Measurements from ENCODE around the gene CCS. TPM values are rescaled to one million over a fixed set of nuclear protein-coding genes. Genes with fewer than 3 reads are reported as not detected.

Gene CCS
- total and polyA plus RNA-seq, 9 of the 15 experiments (the other 6 are each of a cell fraction or from before 2014, with no cell fraction given) = 1.1 to 46.6 (median 26.8) TPM

- no peak for TF ChIP-seq ZBTB2 (IDR thresholded peaks at IDR 0.05)
- TF ChIP-seq ELF2 (CRISPR knock-in tag; IDR thresholded peaks at IDR 0.05) = no peak
- no peak for TF ChIP-seq DMBX1 (CRISPR knock-in tag; IDR thresholded peaks at IDR 0.05; ENCODE audit: borderline replicate concordance)
- TF ChIP-seq GABPB2 (CRISPR knock-in tag; conservative IDR thresholded peaks at IDR 0.05) = no peak
- TF ChIP-seq PHB2 (IDR thresholded peaks at IDR 0.05; ENCODE audit: low read depth) = no peak
- TF ChIP-seq FOXP1 (CRISPR knock-in tag; IDR thresholded peaks at IDR 0.05) = no peak
- no peak for TF ChIP-seq CXXC5 (CRISPR knock-in tag; IDR thresholded peaks at IDR 0.05)
- no peak for TF ChIP-seq KDM4B (IDR thresholded peaks at IDR 0.05; ENCODE audit: borderline replicate concordance in 2 of 2, low read depth in 1 of 2)
- TF ChIP-seq ATF4 (CRISPR knock-in tag; IDR thresholded peaks at IDR 0.05) = no peak
- TF ChIP-seq ZNF511 (CRISPR knock-in tag; IDR thresholded peaks at IDR 0.05) = no peak
These were observed 24.3 kb downstream of the CCS start (continued) for GRCh38 chr11:66617155-66617834.
